HG02885 (cell line): ENCODE measurements around the gene NSMF.
A peak's percentile ranks its signal among the peaks of the same experiment; 100 is the strongest.

ENCODE experiments used
- ATAC-seq: cut with Tn5 transposase; IDR thresholded peaks from one replicate; pipeline ENCODE4 v1.9.1; 2021; ENCODE audit warnings: mild to moderate bottlenecking; ENCODE audit not compliant: unreplicated experiment, poor library complexity

The NSMF gene, protein sequence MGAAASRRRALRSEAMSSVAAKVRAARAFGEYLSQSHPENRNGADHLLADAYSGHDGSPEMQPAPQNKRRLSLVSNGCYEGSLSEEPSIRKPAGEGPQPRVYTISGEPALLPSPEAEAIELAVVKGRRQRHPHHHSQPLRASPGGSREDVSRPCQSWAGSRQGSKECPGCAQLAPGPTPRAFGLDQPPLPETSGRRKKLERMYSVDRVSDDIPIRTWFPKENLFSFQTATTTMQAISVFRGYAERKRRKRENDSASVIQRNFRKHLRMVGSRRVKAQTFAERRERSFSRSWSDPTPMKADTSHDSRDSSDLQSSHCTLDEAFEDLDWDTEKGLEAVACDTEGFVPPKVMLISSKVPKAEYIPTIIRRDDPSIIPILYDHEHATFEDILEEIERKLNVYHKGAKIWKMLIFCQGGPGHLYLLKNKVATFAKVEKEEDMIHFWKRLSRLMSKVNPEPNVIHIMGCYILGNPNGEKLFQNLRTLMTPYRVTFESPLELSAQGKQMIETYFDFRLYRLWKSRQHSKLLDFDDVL

GRCh38 chr9:137459152-137459600, at the start of gene NSMF:
Gene NSMF, minus strand, starts transcription at chr9:137459334. Its CDS starts 232 bp downstream, at chr9:137459102.
- peak; percentile 85 for ATAC-seq

GRCh38 chr9:137506702-137507171, 47.6 kb upstream of the NSMF start:
- ATAC-seq, result no peak

DNA sequence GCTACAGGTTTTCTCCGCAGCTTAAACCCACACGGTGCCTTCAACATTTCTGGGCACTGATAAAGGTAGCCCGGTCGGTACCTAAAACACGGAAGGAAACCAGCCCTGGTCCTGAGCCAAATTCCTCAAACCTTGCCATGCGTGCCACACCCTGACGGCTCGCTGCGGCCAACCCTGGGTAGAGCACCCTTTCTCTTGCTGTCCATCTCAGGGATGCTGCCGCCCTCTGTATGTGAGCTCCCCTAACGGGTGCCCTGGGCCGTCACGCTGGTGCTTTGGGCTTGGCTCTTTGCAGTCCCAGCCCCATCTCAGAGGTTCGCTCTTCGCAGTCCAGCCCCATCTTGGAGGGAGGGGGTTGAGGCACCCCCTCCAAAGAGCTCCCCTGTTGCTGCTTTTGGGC, 47.1 kb upstream of the NSMF start:
- ATAC-seq, result no peak

GRCh38 chr9:137505421-137506140, 46.4 kb upstream of the NSMF start:
- no peak for ATAC-seq

DNA sequence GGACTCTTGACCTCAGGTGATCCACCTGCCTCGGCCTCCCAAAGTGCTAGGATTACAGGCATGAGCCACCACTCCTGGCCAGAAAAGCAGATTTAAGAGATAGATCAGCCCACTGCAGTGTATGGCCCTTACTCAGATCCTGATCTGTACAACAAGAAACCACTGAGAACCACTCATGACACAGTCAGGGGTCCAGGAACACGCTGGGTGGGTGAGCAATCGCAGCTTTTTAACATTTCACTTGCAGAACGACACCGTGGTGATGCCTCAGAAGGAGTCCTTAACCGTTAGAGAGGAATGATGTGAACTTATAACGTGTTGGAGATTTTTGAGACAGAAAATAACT, 45.3 kb upstream of the NSMF start:
- ATAC-seq, result no peak

- no peak for ATAC-seq
Observed at GRCh38 chr9:137502008-137502911, 43.1 kb upstream of the NSMF start.

GRCh38 chr9:137501457-137501856, 42.3 kb upstream of the NSMF start:
- no peak for ATAC-seq

GRCh38 chr9:137500666-137501397, 41.7 kb upstream of the NSMF start:
- no peak for ATAC-seq

- ATAC-seq, result no peak
Observed at GRCh38 chr9:137499858-137500661, 40.9 kb upstream of the NSMF start.

DNA sequence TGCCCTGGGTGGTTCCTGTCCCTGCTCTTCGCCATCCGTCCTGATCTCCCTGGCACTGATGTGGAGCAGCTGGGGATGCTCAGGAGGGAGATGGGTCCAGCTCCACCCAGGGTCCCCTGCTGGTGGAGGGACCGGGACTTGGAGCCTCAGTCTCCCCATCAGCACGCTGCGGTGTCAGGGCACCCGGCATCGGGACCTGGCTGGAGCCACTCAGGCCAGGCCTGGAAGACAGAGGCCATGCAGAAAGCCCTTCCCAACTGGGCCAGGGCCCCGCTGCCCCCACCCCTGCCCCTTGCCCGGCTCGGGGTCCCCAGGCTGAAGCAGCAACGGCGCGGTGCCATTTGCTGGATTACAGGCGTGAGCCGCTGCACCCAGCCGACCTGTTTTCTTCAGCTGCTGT, 40.3 kb upstream of the NSMF start:
- no peak for ATAC-seq

GRCh38 chr9:137498720-137499150, 39.6 kb upstream of the NSMF start:
- ATAC-seq, result no peak

DNA sequence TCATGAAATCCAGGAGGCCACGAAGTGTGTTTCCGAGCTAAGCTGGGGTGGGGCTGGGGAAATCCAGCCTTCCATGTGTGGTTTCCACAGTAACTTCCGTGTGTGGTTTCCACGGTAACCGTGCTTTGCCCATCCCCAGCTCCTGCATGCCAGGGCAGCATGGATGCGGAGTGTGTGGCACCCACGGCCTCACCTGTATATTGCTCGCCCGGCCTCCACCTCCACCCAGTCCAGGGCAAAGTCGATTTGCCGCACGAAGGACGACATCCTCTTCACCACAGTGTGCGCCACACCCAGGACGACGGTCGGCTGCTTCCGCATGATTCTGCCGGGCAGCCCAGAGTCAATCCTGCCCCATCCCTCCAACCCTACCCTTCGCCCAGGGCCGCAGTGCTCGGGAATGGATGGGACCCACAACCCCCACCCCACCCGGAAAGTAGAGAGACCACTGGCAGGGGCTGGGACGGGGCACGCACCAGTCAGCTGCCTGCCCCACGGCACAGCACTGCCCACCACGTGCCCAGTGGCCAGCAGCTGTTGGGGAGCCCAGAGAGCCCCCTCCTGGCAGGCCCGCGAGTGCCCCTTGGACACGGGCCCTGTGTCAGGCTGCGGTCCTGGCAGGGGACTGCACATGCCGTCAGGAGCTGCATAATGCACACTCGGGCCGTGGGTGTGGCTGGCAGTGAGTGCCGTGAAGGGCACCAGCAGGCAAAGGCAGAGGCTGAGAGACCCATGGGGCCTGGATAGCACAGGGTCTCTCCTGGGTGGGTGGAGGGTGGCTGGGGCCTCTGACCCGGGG, 39.0 kb upstream of the NSMF start:
- no peak for ATAC-seq

DNA sequence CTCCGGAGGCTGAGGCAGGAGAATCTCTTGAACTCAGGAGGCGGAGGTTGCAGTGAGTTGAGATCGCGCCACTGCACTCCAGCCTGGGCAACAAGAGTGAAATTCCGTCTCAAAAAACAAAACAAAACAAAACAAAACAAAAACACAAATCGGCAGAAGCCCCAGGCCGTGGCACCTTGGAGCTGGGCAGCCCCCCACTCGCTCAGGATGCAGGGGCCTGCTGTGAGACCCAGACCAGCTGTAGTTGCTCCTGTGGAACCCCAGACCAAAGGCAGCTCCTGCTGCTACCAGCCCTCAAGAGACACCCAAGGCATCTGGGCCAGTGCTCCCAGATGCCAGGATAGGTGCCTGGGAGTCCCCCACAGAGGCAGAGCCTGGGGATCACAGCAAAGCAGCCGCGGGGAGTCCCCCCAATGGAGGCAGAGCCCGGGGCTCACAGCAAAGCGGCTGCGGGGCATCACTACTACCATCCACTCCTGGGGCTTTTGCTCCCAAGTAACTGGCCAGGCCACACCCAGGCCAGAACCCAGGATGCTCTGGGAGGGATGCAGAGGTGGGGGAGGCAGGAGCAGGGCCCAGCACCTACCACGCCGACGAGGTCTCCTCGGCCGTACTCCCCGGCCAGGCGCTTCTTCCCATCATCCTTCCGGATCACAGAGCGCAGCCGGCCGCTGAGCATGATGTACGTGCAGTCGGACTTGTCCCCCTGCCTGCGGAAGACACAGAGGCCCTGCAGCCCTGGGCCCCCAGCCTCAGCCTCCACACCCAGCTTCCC, 37.7 kb upstream of the NSMF start:
- ATAC-seq, result no peak

GRCh38 chr9:137494550-137495351, 35.6 kb upstream of the NSMF start:
- ATAC-seq, result no peak

DNA sequence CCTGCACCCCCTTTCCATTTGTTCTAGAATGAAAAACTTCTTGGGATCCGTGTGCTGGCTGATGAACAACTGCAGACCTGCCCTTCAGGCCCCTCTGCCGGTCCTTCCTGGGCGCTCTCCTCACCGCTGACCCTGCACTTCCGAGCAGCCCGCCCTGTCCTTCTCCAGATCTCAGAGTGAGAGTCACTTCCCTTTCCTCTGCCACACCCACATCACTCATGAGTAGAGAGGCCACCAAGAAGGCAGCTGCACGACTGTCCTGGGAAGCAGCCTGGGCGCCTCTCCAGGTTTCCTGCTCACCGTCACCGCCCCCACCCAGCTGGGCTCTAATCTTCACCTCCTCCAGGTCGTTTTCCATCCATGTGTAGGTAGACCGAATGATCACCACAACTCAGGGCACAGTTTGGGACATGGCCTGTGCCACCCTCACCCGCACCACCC, 35.0 kb upstream of the NSMF start:
- ATAC-seq, result no peak

GRCh38 chr9:137493364-137494103, 34.4 kb upstream of the NSMF start:
- no peak for ATAC-seq
